IMR-90 (cell line): ENCODE data around the gene EIF2S2.

ENCODE experiments used
- CHD1 ChIP-seq: IDR thresholded peaks from 2 replicates; pipeline ENCODE4 v1.6.1; 2012; ENCODE audit warnings: low read depth, low read length, improper control_type of control experiment
- CTCF ChIP-seq: conservative IDR thresholded peaks from 2 replicates; pipeline ENCODE4 v1.5.1; 2012; ENCODE audit warnings: mild to moderate bottlenecking, low read depth, low read length, improper control_type of control experiment
- FOS ChIP-seq: fragments of 150-350 bp; IDR thresholded peaks from 2 replicates; pipeline ENCODE4 v1.6.1; 2016; ENCODE audit warnings: low read depth, low read length
- MAFK ChIP-seq: IDR thresholded peaks from 2 replicates; pipeline ENCODE4 v1.6.1; 2012; ENCODE audit warnings: low read depth, low read length, improper control_type of control experiment
- MAZ ChIP-seq: IDR thresholded peaks from 2 replicates; pipeline ENCODE4 v1.6.1; 2012; ENCODE audit warnings: low read depth, mild to moderate bottlenecking, low read length, improper control_type of control experiment, moderate library complexity, borderline replicate concordance
- NFE2L2 ChIP-seq: fragments of 150-350 bp; IDR thresholded peaks from 2 replicates; pipeline ENCODE4 v1.6.1; 2016; ENCODE audit warnings: low read depth, mild to moderate bottlenecking, low read length
- POLR2A ChIP-seq: IDR thresholded peaks from 2 replicates; pipeline ENCODE4 v1.6.1; 2012; ENCODE audit warnings: mild to moderate bottlenecking, low read depth, low read length
- RAD21 ChIP-seq: IDR thresholded peaks from 2 replicates; pipeline ENCODE4 v1.6.1; 2012; ENCODE audit warnings: low read length, improper control_type of control experiment
- RFX5 ChIP-seq: IDR thresholded peaks from 2 replicates; pipeline ENCODE4 v1.8.0; 2012; ENCODE audit warnings: low read depth, mild to moderate bottlenecking, low read length, moderate library complexity

GRCh38 chr20:34104059-34104458 is 8.0 kb downstream of the EIF2S2 start:
- TF ChIP-seq POLR2A (no peak), RAD21 (no peak), CTCF (no peak), MAZ (no peak), FOS (no peak), MAFK (no peak), CHD1 (no peak), RFX5 (no peak), NFE2L2 (no peak)
